Measurements from ENCODE around the gene APBB2.

Gene APBB2

DNA sequence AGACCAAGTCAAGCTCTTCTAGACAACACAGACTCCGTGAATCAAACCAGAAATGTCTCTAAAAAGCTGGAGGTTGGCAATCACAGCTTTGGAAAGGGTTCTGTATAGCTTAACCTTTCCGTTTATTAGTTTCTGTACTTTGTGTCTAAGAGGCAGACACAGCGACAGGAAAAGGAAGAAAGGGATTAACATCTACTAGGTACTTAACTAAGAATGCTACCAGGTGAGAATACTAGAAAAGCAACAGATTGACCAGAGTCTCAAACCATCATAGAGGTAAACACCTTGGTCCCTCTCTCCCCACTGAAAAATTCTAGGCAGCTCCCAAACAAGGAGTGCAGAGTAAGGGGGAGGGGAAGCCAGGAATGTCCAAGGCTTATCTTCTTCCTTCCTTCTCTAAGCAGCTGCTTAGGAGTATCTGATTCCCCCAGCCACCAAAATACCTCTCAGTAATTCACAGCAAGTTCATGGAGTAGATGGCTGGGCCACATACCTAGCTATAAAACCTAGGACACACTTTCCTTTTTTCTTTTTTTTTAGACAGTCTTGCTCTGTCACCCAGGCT is 80.8 kb downstream of the APBB2 start:
- DNase-seq = no peak

DNA sequence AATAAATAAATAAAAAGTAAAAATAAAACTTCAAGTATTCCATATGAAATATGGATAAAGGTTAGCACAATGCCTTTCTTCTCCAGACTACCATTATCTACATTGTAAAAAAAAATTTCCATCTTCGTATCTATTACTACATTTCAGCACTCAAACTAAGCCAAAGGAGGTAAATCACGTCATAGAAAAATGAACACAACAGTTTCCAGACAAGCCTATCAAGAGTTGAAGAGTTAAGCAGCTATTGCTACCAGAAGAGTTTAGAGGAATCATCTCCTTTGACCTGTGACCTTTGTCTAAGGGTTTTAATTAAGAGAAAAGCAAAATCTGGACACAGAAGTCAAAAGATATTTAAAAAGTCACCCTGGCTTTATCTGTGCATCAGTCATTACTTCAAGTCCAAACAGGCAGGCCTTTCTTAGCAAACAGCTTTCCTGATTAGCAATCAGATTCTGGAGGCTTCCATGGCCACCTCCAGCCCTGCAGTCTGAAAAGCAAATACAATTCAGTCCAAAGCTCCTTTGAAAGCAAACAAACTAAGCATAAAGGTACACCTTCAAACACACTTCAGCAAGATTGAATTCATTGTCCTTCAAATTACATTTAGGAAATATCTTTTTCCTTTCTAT is 82.2 kb downstream of the APBB2 start:
- DNase-seq = no peak

DNA sequence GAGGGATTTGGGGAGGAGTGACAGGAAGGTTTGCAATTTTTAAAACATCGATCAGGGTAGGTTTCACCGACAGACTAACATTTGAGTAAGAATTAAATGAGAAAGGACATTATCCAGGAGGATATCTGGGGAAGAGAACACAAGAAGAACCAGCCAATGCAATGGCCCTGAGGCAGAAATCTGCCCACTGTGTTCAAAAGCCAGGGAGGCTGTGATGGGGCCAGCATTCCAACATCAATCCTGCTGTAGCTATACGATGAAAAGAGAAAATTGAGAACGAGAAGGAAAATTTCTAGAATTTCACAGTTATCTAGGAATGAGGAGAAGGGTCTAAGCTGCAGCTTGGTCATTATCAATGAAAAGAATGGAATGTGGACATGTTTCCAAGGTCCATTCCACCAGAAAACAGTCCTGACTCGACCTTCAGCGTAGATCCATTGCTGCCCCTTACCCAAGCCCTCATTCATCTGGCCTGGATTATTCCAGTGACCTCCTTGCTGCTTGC is 84.4 kb downstream of the APBB2 start:
- no peak for DNase-seq

DNA sequence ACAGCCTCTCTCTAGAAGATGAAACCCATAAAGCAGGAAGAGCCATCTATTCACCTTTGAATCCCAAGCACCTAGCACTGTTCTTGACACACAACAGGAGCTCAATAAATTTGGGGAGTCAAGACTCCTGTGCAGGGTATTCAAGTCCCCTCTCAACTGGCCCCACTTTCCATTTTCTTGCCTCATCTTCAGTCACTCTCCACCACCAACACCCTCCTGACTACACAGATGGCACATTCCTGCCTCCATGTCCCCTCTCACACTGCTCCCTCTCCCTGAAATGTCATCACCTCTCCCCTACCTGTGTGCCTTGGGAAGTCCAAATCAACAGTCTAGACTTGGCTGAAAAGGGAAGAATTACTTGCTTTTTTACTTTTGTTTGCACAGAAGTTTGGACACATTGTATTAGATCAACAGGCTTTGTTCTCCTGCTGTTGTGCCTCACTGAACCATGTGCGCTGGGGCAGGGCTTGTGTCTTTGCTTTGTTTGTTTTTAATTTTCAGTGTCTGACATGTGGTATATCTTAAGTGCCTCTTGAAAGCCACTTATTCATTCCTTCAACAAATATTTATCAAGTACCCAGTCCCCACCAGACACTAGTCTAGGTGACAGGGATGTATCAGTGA is 85.1 kb downstream of the APBB2 start:
- DNase-seq = no peak

DNA sequence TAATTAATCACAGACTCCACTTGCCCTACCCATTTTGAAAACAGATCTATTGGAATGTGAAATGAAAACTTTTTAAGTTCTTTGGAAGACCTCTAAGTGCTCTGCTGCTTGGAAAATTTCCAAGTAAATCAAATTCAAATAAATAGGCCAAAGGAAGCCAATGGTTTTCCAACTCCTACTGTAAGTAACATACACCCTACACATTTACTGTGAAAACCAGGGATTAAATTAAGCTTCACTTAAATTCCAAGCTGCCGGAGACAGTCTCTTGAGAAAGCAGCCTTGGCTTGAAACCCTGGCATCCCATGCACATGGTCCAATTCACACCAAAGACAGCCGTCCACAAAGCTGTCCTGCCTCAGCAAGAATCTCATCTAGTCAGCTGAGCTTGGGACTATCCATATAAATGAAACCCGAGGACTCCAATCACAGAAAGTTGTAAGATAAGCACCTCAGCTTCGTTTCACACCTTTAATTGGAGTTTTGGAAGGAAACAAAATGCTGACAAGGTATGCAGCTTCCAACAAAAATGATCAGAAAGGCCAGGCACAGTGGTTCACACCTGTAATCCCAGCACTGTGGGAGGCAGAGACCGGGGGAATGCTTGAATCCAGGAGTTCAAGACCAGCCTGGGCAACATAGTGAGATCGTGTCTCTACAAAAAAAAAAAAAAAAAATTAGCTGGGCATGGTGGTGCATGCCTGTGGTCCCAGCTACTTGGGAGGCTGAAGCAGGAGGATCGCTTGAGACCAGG is 88.6 kb downstream of the APBB2 start:
- DNase-seq = no peak

DNA sequence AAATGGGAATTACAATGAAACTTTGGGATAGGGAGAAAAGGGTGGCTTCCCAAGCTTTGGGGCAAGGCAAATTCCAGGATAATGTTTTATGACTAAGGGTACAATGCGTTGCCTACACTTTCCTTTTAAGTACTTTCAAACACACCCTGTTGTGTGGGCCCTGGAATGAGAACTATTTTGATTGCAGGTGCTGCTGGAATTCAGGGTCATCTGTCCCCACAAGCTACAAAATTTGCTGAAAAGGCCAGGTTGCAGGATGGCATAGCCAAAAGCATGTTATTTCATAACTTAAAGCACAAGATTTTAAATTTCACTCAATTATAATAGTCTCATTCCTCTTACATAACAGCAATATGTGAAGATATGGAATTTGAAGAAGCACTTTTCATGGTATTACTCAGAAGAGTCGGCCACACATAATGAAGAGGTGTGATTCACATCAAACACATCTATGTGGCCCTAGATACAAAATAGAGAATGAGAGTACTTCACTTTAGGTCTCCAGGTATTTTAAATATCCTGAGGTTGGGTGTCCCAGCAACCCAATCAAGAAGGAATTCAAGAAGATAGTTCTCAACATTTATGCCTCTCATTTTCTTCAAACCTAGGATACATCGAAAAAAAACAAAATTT is 89.3 kb downstream of the APBB2 start:
- DNase-seq = no peak

DNA sequence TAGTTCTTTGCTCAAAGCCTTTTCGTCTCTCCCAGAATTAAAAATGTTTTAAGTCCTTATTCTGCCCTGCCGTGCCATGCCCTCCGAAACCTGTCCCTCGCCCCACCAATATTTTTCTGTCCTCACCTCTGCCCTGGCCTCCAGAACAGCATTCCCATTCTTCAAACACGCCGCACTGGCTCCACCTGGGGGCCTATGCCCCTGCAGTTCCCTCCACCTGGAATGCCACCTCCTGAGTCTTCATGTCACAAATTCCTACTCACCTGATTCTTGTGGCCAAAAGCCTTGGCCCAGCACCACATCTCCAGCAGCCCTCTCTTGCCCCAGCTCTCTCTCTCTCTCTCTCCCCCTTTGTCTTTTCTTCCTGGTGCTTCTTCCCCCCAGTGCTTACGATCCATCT is 91.6 kb downstream of the APBB2 start:
- DNase-seq = no peak

DNA sequence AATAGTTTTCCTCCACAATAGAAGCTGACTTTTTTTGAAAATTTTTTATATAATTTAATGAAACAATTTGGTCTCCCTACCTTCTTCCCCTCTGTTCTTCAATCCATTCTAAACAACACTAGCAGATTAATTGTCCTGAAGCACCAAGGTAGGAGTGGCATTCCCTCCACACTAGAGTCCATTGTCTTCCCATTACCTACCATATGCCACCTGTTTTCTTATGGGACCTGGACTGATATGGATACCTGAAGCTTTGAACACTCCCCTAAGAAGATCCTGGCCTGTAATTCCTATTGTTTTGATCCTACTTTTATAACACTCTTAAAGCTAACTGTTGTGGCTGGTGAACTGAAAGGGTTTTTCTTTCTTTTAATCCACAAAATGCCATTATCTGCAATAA is 92.0 kb downstream of the APBB2 start:
- DNase-seq = no peak

DNA sequence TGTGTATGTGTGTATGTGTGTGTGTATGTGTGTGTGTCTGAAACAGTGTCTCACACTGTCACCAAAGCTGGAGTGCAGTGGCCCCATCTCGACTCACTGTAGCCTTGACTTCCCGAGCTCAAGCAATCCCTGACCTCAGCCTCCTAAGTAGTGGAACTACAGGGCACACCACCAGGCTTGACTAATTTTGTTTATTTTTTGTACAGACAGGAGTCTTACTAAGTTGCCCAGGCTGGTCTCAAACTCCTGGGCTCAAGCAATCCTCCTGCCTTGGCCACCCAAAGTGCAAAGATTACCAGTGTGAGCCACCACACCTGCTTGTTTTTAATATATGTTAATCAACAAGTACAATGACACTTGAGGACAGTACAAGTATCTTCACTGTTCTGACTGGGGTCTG is 92.4 kb downstream of the APBB2 start:
- DNase-seq = no peak

DNA sequence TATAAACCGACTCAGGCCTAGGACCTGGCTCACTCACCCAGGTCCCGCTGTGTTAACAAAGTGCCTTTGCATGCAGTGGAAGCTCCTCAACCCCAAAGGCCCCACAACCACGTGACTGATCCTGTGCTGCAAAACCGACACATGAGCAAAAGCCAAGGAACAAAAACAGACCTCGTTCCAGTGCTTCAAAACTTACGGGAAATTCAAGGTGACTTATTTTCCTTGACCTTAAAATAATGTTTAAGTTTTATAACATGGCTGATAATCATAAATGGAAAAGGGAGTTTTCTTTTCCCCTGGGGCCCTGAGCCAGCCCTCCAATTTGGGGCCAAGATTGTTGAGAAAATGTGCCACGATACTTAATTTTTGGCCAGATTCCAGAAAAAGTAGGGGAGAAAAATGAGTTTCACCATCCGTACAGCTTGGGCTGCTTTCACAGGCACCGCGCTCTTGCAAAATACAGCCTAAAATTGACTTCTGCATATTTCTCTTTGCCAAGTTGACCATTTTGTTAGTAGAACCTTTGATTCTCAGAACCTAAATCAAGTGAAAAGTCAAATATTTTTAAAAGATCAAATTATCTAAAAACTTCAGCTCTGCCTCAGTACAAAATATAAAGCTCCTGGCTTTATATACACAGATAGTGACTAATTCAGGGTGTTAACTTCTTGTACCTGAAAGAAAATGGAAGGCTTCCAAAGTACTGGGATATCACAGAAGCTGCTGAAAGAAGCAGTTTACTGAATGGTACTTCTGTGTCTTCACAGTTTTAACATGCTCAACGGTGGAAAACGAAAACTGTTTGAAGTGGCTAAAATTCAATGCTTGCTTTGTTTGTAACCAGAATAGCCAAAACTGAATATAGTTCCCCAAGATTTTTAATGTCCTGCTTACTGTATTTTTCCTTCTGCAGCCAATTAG is 93.8 kb downstream of the APBB2 start:
- DNase-seq = no peak

DNA sequence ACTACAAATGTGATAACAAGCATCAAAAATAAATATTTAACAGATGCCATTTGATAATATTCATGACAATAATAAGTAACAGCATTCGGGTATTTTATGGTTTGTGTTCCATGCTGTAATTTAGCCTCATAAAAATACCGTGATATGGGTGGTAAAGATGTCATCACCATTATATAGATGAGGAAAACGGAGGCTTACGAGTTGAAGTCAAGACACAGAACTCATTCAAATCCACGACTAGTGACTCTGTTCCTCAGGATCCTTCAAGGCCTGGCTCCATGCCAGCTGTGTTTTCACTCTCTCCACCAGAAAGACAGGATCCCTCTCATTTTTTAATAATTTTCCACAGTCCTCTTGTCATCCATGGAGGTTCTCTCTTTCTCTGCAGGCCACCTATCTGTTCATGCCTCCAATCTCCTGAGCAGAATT is 94.5 kb downstream of the APBB2 start:
- DNase-seq = no peak

DNA sequence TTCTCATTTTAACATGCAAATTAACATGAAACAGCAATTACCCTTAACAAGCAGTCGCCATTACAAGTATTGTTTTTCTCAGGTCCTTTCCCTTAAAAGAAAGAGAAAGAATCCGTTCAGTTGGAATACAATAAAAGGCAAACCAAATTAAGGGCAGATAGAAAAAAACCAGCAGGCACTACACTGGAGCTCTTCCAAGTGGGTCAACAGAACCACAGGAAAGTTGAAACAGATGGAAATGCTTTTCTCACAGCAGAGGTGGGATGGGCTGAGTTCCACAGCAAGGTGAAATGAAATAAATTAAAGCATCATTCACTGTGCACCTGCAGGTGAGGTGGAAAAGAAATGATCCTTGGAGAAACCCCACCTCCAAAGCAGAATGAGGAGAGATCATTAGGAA is 102.6 kb downstream of the APBB2 start:
- DNase-seq = no peak

DNA sequence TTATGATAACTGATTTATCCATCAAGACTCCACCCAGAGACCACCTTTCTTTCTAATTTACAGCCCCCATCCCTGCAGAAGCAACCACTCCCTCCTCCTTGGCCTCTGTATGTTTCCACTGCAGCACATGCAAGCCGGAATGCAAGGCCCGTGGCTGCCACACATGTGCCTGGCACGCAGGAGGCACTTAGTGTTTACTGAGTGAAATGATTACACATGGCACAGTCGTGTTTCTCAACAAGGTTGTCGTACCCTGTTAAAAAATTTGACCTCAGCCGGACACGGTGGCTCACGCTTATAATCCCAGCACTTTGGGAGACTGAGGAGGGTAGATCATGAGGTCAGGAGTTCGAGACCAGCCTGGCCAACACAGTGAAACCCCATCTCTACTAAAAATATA is 104.3 kb downstream of the APBB2 start:
- no peak for DNase-seq

DNA sequence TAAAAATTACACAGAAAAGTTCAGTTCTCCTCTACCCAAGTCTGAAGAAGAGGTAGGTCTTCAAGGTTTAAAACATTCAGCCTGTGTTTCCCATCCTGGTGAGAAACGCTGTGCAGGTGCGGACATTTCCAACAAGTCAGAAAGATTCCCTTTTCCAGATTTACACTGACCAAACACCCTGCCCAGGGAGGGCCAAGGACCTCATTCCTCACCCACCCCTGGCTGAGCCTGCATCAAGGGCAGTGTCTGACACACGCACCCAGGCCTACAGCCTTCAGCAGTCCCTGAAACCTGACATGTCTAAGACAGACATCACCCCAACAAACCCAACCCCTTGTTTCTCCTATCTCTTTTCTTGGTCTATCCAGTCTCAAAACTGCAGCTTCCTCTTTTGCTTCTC is 105.9 kb downstream of the APBB2 start:
- DNase-seq = no peak

DNA sequence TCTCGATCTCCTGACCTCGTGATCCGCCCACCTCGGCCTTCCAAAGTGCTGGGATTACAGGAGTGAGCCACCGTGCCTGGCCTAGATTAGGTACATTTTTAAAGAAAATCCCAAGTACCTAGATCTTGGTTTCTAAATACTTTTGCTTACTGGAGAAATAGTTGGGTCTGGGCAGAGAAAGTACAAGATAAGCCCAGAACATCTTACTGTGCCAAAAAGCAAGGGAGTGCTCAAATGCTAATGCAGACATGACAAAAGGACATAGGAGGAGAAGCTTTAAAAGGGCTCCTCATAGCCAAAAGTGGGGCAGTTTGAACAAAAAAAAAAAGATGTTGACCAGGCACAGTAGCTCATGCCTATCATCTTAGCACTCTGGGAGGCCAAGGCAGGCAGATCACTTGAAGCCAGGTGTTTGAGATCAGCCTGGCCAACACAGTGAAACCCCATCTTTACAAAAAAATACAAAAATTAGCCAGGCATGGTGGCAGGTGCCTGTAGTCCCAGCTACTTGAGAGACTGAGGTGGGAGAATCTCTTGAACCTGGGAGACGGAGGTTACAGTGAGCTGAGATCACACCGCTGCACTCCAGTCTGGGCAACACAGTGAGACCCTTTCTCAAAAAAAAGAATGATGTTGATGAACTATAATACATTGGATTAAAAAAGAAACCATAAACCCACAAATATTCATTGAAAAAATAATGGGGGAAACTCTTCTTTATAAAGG is 107.5 kb downstream of the APBB2 start:
- DNase-seq = no peak

DNA sequence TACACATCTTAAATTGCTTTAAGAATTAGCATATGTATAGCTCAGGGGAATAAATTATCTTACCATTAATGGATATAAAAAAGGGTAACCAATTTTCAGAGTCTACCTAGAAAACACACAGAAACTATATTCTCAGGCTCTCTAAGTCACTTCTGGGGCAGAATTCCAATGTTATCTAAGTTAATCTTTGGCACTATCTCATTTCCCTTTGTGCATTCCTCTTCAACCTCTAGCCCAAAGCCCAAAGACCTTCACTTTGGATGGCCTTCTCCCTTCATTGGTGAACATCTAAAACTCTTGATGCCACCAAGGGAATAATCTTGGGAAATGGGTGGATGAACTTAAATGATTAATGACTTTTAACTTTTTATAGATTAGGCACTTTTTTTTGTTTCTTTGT is 108.3 kb downstream of the APBB2 start:
- DNase-seq = no peak

DNA sequence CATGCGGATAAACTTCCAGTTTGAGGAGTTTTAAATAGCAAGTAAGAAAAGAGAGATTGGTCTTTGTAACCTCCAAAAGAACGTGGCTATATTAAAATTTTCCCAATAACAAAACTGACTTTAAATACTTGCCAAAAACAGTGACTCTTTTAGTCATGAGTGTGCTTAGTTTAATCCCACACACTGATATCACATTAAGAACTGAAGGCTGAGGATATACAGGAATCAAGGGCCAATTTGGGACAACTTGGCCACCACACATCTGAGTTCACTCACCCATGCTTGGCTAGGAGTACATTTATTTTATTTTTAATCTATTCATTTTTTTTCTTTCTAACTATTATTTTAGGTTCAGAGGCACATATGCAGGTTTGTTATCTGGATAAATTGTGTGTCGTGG is 110.2 kb downstream of the APBB2 start:
- no peak for DNase-seq

DNA sequence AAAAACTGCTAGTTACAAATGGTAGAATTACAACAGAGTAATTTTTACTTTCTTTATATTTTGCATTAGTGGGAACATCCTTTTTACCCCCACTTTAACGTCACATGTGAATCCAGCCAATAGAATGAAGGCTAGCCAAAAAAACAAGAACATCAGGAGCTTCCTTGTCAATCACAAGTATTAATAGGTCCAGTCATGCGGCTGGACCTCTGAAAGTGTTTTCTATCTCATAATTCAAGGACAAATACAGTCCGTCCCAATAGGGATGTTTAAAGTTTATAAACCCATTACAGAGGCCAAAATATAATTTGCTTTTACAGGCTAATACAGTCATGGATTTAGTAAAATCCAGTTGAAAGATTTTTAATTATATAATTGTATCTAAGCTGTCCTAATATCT is 110.7 kb downstream of the APBB2 start:
- no peak for DNase-seq

DNA sequence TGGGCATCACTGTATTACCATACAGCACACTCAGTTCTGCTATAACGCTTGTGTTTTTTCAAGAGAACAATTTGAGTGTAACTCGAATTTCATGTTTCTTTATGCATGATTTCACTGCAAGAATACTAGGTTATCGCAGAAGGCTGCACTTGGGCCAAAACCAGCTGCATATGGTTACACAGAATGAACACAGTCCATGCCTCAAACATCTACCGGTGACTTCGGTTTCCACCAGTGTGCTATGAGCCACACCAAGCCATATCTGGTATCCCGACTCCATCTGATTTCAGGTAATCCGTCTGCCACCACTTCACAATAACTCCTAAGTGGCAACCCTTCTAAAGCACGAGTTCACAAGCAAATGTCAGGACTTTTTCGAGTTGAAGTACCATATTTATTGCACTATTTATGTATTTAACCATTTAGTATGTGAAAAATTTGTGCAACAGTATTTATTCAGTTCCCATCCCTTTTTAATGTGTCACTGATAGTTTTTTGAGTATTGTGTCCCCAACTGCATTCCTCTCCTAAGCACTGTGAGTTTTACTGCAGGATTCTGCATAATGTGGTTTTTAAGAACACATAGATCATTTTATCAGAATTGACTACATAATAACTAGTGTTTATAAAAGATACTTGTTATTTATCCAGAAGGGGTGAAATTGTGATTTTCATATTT is 111.8 kb downstream of the APBB2 start:
- peak; percentile 13 for DNase-seq

DNA sequence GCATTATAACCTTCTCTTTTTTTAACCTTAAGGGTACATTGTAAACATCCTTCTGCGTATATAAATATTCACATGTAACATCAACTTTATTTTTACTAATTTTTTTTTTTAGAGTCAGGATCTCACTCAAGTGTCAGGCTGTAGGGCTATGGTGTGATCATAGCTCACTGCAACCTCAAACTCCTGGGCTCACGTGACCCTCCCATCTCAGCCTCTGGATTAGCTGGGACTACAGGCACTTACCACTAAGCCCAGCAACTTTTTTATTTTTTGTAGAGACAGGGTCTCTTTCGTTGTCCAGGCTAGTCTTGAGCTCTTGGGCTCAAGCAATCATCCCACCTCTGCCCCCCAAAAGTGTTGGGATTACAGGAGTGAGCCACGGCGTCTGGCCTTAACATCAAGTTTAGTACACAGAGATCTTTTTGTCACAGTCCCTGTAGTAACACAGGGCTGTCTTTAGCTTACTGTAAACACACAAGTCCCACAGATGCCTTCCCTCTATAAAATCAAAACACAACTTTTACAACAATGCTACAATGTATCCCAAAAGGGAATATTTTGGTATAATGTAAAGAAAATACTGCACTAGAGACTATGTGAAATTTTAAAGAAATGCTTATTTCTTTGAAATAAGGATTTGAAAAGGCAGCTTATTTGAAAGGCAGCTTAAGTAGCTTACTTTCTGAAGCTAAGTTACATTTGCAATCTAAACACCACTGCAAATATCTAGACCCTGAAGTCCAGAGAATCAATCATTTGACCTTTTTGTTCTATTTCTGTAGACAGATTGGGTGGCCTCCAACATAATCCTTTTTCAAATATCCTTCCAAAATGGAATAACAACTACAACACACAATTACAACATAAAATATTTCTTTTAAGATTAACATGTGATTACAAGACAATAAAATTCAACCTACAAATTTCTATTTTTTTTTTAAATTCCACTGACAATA is 116.0 kb downstream of the APBB2 start:
- DNase-seq = no peak
